Heart right ventricle (tissue), 16 donors: Measurements from ENCODE around the gene C4orf46. TPM values are rescaled to one million over a fixed set of nuclear protein-coding genes. Genes with fewer than 3 reads are reported as not detected.

ENCODE experiments used
- ATAC-seq, 8 donors: fragments of 200-7000 bp; cut with Tn5 transposase; one replicate each; pipeline ENCODE4 v1.9.1; 2020; ENCODE audit warnings: mild to moderate bottlenecking in 8 of 8, moderate library complexity in 8 of 8, moderate number of reproducible peaks in 1 of 8
- DNase-seq, 2 donors: peaks; one replicate each; pipeline ENCODE4 v3.0.0-alpha.2; 2020
- H3K27ac ChIP-seq, 10 donors: fragments of 200-600 bp; sonication (generic) in 2 of 10; one replicate each; pipeline versions ENCODE4 v1.5.0 to v1.8.0; 2020 to 2022; ENCODE audit warnings: mild to moderate bottlenecking in 3 of 10
- H3K27me3 ChIP-seq, 7 donors: fragments of 200-600 bp; one replicate each; pipeline ENCODE4 v1.8.0; 2021 to 2022; ENCODE audit warnings: mild to moderate bottlenecking in 2 of 7
- H3K36me3 ChIP-seq, 9 donors: fragments of 200-600 bp; sonication (generic) in 1 of 9; one replicate each; pipeline versions ENCODE4 v1.5.0 to v1.8.0; 2020 to 2022; ENCODE audit warnings: mild to moderate bottlenecking in 2 of 9
- H3K4me1 ChIP-seq, 9 donors: fragments of 200-600 bp; sonication (generic) in 1 of 9; one replicate each; pipeline versions ENCODE4 v1.5.0 to v1.8.0; 2020 to 2022; ENCODE audit warnings: mild to moderate bottlenecking in 4 of 9
- H3K4me3 ChIP-seq, 10 donors: fragments of 200-600 bp; sonication (generic) in 2 of 10; one replicate each; pipeline versions ENCODE4 v1.5.0 to v1.8.0; 2020 to 2022; ENCODE audit warnings: mild to moderate bottlenecking in 7 of 10, moderate library complexity in 2 of 10
- H3K9me3 ChIP-seq, 11 donors: fragments of 200-600 bp in 10 of 11; sonication (generic) in 2 of 11; one replicate each; pipeline versions ENCODE4 v1.5.0 to v1.8.0; 2013 to 2022; ENCODE audit warnings: mild to moderate bottlenecking in 2 of 11, control low read depth in 1 of 11, moderate library complexity in 1 of 11
- WGBS, 2 donors: extraction: QIAGEN DNeasy Blood & Tissue Kit; methylation state at CpG; one replicate each; pipeline ENCODE4 v1.1.7; 2013; ENCODE audit warnings: inconsistent platforms in 1 of 2; 5-methylcytosine and 5-hydroxymethylcytosine counted together
- intact Hi-C, 10 donors: fragments of 100-400 bp; cut with DNase I; formaldehyde crosslinking; loops; one replicate each; pipeline versions ENCODE4 v1.11.1 to v1.14.2; 2022
- polyA plus RNA-seq, 2 donors: library from polyadenylated mRNA; stranded (reverse); fragments of 200-250 nt; gene quantifications; one replicate each; pipeline ENCODE4 v1.2.3, GENCODE V29; 2013
- total RNA-seq, 10 donors: library from RNA; stranded (reverse); fragmentation: NEBNext Ultra II Directional in 3 of 10; extraction: Animal tissue kit (Norgen Biotek cat#: 25700) in 3 of 10; gene quantifications; one replicate each; pipeline versions ENCODE4 v1.2.1 to v1.2.4, GENCODE V29; 2021 to 2023
- TF ChIP-seq, protein P1 (sequence below), 9 donors: fragments of 200-600 bp; sonication (generic) in 2 of 9; IDR thresholded peaks; one replicate each; pipeline versions ENCODE4 v1.5.0 to v1.8.0; 2021 to 2022; ENCODE audit warnings: antibody characterized with exemption in 9 of 9, mild to moderate bottlenecking in 5 of 9, moderate library complexity in 1 of 9
- donor health status: Arrhythmogenic right ventricular cardiomyopathy.
- donor health status: ischemic (EF 13 %, LVEDD 7.1; RV severe dilation, severe dysfunction).
- donor health status: healthy with polysubstance abuse.
- donor health status: DM: no; HTN: yes; CAD: no.
- donor health status: DM: no; HTN: no; CAD: no.
- donor health status: ischemic (EF 25% LVEDD 6.9; RV normal size, moderate dysfunction).
- donor health status: ischemic (EF 25% LVEDD 5.7; RV mildly dilated, moderate dysfunction).
- donor health status: healthy.
- donor health status: DM: yes; HTN: yes; CAD: no.
- donor health status: Ischemic cardiomyopathy.
- donor health status: ischemic (EF 35%, LVEDD 5.7; RV mildly dilated, moderate dysfunction).
- donor health status: nonischemic (EF 11% LVEDD 7.7; RV severe dilation, severe dysfunction).
- donor health status: DM: yes; HTN: yes; CAD: no.
- donor health status: PGD.
- donor health status: ischemic (EF 29% LVEDD 5.4; RV normal size, mild dysfunction).
- donor health status: nonischemic (EF 23%, LVEDD 6.1; RV moderate dilation, normal function).

C4orf46 gene
- total and polyA plus RNA-seq, 12 donors: 1.7 to 5.2 (median 4.2) TPM

DNA sequence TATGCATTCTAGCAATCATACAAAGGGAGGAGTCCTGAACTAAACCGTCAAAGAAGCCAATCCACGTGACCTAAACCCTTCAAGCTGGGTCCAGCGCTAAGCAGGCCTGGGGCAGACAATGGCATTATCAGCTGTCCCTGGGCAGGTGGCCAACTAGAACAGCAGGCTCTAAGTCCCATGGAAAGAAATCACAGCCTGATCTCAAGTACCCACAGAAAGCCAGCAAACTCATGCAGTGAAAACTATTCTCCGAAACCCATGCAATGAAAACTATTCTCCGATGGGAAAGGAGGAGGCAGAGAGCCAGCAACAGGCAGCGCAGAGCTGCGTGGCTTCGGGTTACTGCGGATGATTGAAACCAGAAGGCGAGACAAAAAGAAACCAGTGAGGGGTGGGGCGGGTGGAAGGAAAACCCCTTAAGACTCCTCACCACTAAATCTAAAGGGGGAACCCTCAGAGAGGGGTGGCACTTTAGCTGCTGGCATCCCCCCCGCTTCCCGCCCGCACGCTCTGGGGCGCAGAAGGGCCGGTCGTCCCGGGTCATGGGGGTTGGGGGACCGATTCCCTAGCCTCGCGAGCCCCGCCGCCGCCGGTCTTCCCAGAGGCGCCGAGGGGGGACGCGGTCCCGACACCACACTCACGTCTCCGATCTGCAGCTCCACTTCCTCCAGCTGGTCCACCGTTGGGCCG, 567 bp downstream of the C4orf46 start:
- H3K36me3 ChIP-seq: peaks cover 0 to 15% (median 0%) of the 10 kb centered on the region in 9 donors
- H3K27me3 ChIP-seq: no peaks in the 10 kb centered on the region
- peak overlapping the region; percentile 94 to 98 (median 96) for H3K27ac ChIP-seq
- WGBS, 2 donors: 0% methylated on average over 35 of the region's 35 CpGs
- DNase-seq (peak; percentile 66 to 81), ATAC-seq (peak; percentile 14 to 74 (median 40))
- peak overlapping the region; percentile 67 to 94 (median 86) for H3K4me3 ChIP-seq
- H3K4me1 ChIP-seq: peaks cover 0 to 31% (median 27%) of the 10 kb centered on the region in 9 donors
- intact Hi-C loops: no loop called here
- TF ChIP-seq, protein P1, sequence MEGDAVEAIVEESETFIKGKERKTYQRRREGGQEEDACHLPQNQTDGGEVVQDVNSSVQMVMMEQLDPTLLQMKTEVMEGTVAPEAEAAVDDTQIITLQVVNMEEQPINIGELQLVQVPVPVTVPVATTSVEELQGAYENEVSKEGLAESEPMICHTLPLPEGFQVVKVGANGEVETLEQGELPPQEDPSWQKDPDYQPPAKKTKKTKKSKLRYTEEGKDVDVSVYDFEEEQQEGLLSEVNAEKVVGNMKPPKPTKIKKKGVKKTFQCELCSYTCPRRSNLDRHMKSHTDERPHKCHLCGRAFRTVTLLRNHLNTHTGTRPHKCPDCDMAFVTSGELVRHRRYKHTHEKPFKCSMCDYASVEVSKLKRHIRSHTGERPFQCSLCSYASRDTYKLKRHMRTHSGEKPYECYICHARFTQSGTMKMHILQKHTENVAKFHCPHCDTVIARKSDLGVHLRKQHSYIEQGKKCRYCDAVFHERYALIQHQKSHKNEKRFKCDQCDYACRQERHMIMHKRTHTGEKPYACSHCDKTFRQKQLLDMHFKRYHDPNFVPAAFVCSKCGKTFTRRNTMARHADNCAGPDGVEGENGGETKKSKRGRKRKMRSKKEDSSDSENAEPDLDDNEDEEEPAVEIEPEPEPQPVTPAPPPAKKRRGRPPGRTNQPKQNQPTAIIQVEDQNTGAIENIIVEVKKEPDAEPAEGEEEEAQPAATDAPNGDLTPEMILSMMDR (IDR thresholded peaks at IDR 0.05): no peak
- H3K9me3 ChIP-seq: no peaks in the 10 kb centered on the region

DNA sequence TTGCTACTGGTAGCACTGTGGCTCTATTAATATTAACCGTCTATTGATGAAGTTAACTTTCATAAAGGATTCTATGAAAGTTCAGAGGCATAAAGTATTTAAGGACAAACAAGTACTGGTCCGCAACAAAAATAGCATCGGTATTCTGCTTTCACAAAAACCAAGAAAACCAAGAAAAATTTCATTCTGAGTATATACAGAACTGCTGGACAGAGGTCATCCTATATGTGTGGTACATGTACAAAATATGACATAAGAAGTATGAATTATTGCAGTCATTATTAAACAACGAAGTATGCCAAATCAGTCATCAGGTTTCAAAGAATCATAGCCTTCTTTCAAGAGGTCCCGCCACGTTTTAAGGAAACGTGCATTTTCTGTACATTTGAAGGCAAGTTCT, 2.4 kb downstream of the C4orf46 start:
- DNase-seq (no peak), ATAC-seq (no peak)
- Histone ChIP-seq H3K27me3 (no peaks in the 10 kb centered on the region), H3K4me3 (no peak overlapping the region), H3K36me3 (peaks cover 0 to 15% (median 0%) of the 10 kb centered on the region in 9 donors), H3K9me3 (no peaks in the 10 kb centered on the region), H3K4me1 (peaks cover 0 to 31% (median 27%) of the 10 kb centered on the region in 9 donors), H3K27ac (no peak overlapping the region)
- intact Hi-C loops: loop anchor here in 1 of 10 donors (5.0 kb wide), 1 partner anchor 1193 kb away; no protein-coding TSS in a partner anchor
- TF ChIP-seq, protein P1 (IDR thresholded peaks at IDR 0.05): no peak
- WGBS, 2 donors: 93 to 94% methylated on average over 7 of the region's 7 CpGs

DNA sequence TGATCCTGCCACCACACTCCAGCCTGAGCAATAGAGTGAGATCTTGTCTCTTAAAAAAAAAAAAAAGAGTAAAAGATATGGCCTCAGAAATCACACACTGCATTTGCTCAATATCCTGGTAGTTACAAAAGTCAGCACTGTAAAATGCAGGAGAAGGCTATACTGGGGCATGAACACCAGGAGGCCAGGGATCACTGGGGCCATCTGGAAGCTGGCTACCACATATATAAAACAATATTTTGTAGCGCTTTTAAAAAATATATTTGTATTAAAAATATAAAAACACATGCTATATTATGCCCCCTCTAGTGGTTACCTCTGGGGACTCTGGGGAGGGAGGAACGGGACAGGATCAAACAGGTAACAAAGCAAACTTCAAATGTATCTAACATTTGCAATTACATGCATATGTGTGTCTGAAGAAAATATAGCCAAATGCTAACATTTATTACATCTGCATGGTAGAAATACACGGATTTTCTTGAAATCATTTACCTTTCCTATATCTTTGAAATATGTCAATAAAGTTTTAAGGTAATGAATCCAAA, 4.0 kb downstream of the C4orf46 start:
- Histone ChIP-seq H3K4me3 (no peak overlapping the region), H3K36me3 (peaks cover 0 to 15% (median 0%) of the 10 kb centered on the region in 9 donors), H3K27me3 (no peaks in the 10 kb centered on the region), H3K4me1 (peaks cover 0 to 27% (median 13%) of the 10 kb centered on the region in 9 donors), H3K9me3 (no peaks in the 10 kb centered on the region), H3K27ac (no peak overlapping the region)
- DNase-seq (no peak), ATAC-seq (no peak)
- WGBS, 2 donors: 88% methylated on average over 3 of the region's 3 CpGs
- TF ChIP-seq, protein P1 (IDR thresholded peaks at IDR 0.05): peak in 8 of 9 donors; percentile 10 to 54 (median 42)
- intact Hi-C loops: loop anchor here in 1 of 10 donors (5.0 kb wide), 1 partner anchor 1195 kb away; no protein-coding TSS in a partner anchor

DNA sequence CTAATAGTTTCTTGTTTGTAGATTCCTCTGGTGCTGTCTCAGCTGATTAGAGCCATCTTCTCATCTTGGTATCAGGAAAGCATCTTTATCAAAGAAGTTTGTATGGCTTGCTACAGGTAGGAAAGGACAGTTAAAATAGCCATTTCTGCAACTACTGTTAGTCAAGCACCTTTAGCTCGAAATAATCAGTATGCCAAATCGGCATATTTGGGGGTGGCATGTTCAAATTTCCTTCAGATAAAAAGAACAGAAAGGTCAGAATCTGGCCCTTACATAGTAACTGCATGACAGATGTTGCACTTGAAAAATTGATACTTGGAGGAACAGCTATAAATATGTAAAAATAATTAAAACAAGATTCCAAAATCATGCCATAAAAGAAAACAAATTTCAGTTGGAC, 4.8 kb downstream of the C4orf46 start:
- TF ChIP-seq, protein P1 (IDR thresholded peaks at IDR 0.05): no peak
- intact Hi-C loops: loop anchor here in 1 of 10 donors (5.0 kb wide), 1 partner anchor 1195 kb away; no protein-coding TSS in a partner anchor
- Histone ChIP-seq H3K27me3 (no peaks in the 10 kb centered on the region), H3K9me3 (no peaks in the 10 kb centered on the region), H3K4me3 (no peak overlapping the region), H3K27ac (no peak overlapping the region), H3K36me3 (peaks cover 0 to 15% (median 0%) of the 10 kb centered on the region in 9 donors), H3K4me1 (peaks cover 0 to 25% (median 11%) of the 10 kb centered on the region in 9 donors)
- DNase-seq (no peak), ATAC-seq (no peak)
- WGBS, 2 donors: 95% methylated on average over 2 of the region's 2 CpGs
